Measurements from ENCODE around the gene CAMKK2. TPM values are rescaled to one million over a fixed set of nuclear protein-coding genes. Genes with fewer than 3 reads are reported as not detected.

CAMKK2 gene
- polyA plus RNA-seq, 1 experiment: 35.8 TPM

GRCh38 chr12:121196902-121197301 is 99.6 kb downstream of the CAMKK2 start:
- no peak for TF ChIP-seq CTCF (IDR thresholded peaks at IDR 0.05; ENCODE audit: insufficient read depth, low read depth, low read length)
- POLR2A ChIA-PET: no interaction called here
- DNase-seq (ENCODE audit: low read depth): no peak
- CTCF ChIA-PET: no interaction called here
- no peaks in the 10 kb centered on the region for H3K36me3 ChIP-seq (ENCODE audit: control insufficient read depth, insufficient read depth, low read length)
- H3K27me3 ChIP-seq (ENCODE audit: control insufficient read depth, insufficient read depth, low read length): no peaks in the 10 kb centered on the region
- H3K4me3 ChIP-seq (ENCODE audit: low read depth, low read length): no peak overlapping the region

GRCh38 chr12:121191151-121191550 is 105.4 kb downstream of the CAMKK2 start:
- no peak for TF ChIP-seq CTCF (IDR thresholded peaks at IDR 0.05; ENCODE audit: insufficient read depth, low read depth, low read length)
- ChIA-PET CTCF (interaction anchor here (0.6 to 0.8 kb wide), 2 partner anchors 23 to 525 kb away, joined by 3 to 4 read pairs; no protein-coding TSS in a partner anchor), POLR2A (no interaction called here)
- DNase-seq (ENCODE audit: low read depth): no peak
- Histone ChIP-seq H3K4me3 (ENCODE audit: low read depth, low read length) (no peak overlapping the region), H3K36me3 (ENCODE audit: control insufficient read depth, insufficient read depth, low read length) (no peaks in the 10 kb centered on the region), H3K27me3 (ENCODE audit: control insufficient read depth, insufficient read depth, low read length) (no peaks in the 10 kb centered on the region)

- ChIA-PET CTCF (interaction anchor here (1.0 kb wide), 1 partner anchor 95 kb away, joined by 5 read pairs; no protein-coding TSS in a partner anchor), POLR2A (interaction anchor here (0.7 kb wide), 1 partner anchor 105 kb away, joined by 9 read pairs; no protein-coding TSS in a partner anchor)
- no peaks in the 10 kb centered on the region for H3K36me3 ChIP-seq (ENCODE audit: control insufficient read depth, insufficient read depth, low read length)
- no peak for TF ChIP-seq CTCF (IDR thresholded peaks at IDR 0.05; ENCODE audit: insufficient read depth, low read depth, low read length)
- no peaks in the 10 kb centered on the region for H3K27me3 ChIP-seq (ENCODE audit: control insufficient read depth, insufficient read depth, low read length)
- no peak overlapping the region for H3K4me3 ChIP-seq (ENCODE audit: low read depth, low read length)
- DNase-seq (ENCODE audit: low read depth): peak; percentile 89
Measured at GRCh38 chr12:121190523-121191031, 105.9 kb downstream of the CAMKK2 start.

GRCh38 chr12:121189619-121190155 is 106.8 kb downstream of the CAMKK2 start:
- TF ChIP-seq CTCF (IDR thresholded peaks at IDR 0.05; ENCODE audit: insufficient read depth, low read depth, low read length): no peak
- no peak overlapping the region for H3K4me3 ChIP-seq (ENCODE audit: low read depth, low read length)
- no peaks in the 10 kb centered on the region for H3K27me3 ChIP-seq (ENCODE audit: control insufficient read depth, insufficient read depth, low read length)
- H3K36me3 ChIP-seq (ENCODE audit: control insufficient read depth, insufficient read depth, low read length): no peaks in the 10 kb centered on the region
- ChIA-PET POLR2A (interaction anchor here (0.7 kb wide), 1 partner anchor 106 kb away, joined by 9 read pairs; no protein-coding TSS in a partner anchor), CTCF (interaction anchor here (0.8 to 1.1 kb wide), 3 partner anchors 24 to 94 kb away, joined by 3 to 5 read pairs (median 3); no protein-coding TSS in a partner anchor)
- DNase-seq (ENCODE audit: low read depth): no peak

- CTCF ChIA-PET: interaction anchor here (0.8 to 1.1 kb wide), 2 partner anchors 25 to 26 kb away, joined by 3 read pairs; no protein-coding TSS in a partner anchor
- Histone ChIP-seq H3K4me3 (ENCODE audit: low read depth, low read length) (no peak overlapping the region), H3K27me3 (ENCODE audit: control insufficient read depth, insufficient read depth, low read length) (no peaks in the 10 kb centered on the region), H3K36me3 (ENCODE audit: control insufficient read depth, insufficient read depth, low read length) (no peaks in the 10 kb centered on the region)
- no peak for TF ChIP-seq CTCF (IDR thresholded peaks at IDR 0.05; ENCODE audit: insufficient read depth, low read depth, low read length)
- no peak for DNase-seq (ENCODE audit: low read depth)
- POLR2A ChIA-PET: no interaction called here
Measured at GRCh38 chr12:121189131-121189530, 107.4 kb downstream of the CAMKK2 start.
